Karpas-422 (cell line): Measurements from ENCODE around the gene PCTP. TPM values are rescaled to one million over a fixed set of nuclear protein-coding genes. Genes with fewer than 3 reads are reported as not detected.

ENCODE experiments used
- DNase-seq: peaks from one replicate; pipeline ENCODE4 v3.0.0-alpha.2; 2015
- H2AFZ ChIP-seq: fragments of 200-600 bp; sonication (generic); 2 replicates; pipeline ENCODE4 v1.6.1; 2014; ENCODE audit warnings: antibody characterized with exemption, low read length, mixed read lengths
- H3K27ac ChIP-seq: fragments of 200-600 bp; sonication (generic); 2 replicates; pipeline ENCODE4 v1.5.1; 2014; ENCODE audit warnings: mild to moderate bottlenecking, low read length, moderate library complexity
- H3K27me3 ChIP-seq: fragments of 200-600 bp; sonication (generic); 2 replicates; pipeline ENCODE4 v1.6.1; 2014; ENCODE audit warnings: low read length, mixed read lengths
- H3K36me3 ChIP-seq: fragments of 200-600 bp; sonication (generic); 2 replicates; pipeline ENCODE4 v1.6.1; 2014; ENCODE audit warnings: low read length, mixed read lengths; ENCODE audit not compliant: insufficient read depth
- H3K4me1 ChIP-seq: fragments of 200-600 bp; sonication (generic); 2 replicates; pipeline ENCODE4 v1.6.1; 2014; ENCODE audit warnings: mild to moderate bottlenecking, low read length, mixed read lengths
- H3K4me2 ChIP-seq: fragments of 200-600 bp; sonication (generic); 2 replicates; pipeline ENCODE4 v1.6.1; 2014; ENCODE audit warnings: low read length, low read depth, mild to moderate bottlenecking; ENCODE audit not compliant: poor library complexity, severe bottlenecking
- H3K4me3 ChIP-seq: fragments of 200-600 bp; sonication (generic); 2 replicates; pipeline ENCODE4 v1.5.1; 2014; ENCODE audit warnings: mild to moderate bottlenecking, antibody characterized with exemption, low read length, mixed read lengths
- H3K79me2 ChIP-seq: fragments of 200-600 bp; sonication (generic); 2 replicates; pipeline ENCODE4 v1.6.1; 2014; ENCODE audit warnings: mild to moderate bottlenecking, low read length, mixed read lengths
- H3K9ac ChIP-seq: fragments of 200-600 bp; sonication (generic); 2 replicates; pipeline ENCODE4 v1.6.0; 2014; ENCODE audit warnings: low read length
- H3K9me2 ChIP-seq: fragments of 200-600 bp; sonication (generic), shearing (Covaris generic); replicated peaks from 2 replicates; pipeline ENCODE4 v1.6.0; 2014; ENCODE audit warnings: mild to moderate bottlenecking, low read length, moderate library complexity; ENCODE audit not compliant: insufficient read depth
- H3K9me3 ChIP-seq: fragments of 300-700, 200-600 bp; sonication (generic); 2 replicates; pipeline ENCODE4 v1.6.1; 2014; ENCODE audit warnings: low read length, mixed read lengths
- H4K20me1 ChIP-seq: fragments of 200-600 bp; sonication (generic); 2 replicates; pipeline ENCODE4 v1.6.1; 2014; ENCODE audit warnings: mild to moderate bottlenecking, antibody characterized with exemption, low read length, low read depth; ENCODE audit not compliant: insufficient read depth
- total RNA-seq: library from RNA; depleted of rRNA; stranded (reverse); fragments of >200 nt; shearing (Covaris generic); gene quantifications from 2 replicates; pipeline ENCODE4 v1.2.3, GENCODE V29; 2014; ENCODE audit warnings: low replicate concordance

PCTP gene
- total RNA-seq, 1 experiment from 2014 or later: 15.1 TPM

DNA sequence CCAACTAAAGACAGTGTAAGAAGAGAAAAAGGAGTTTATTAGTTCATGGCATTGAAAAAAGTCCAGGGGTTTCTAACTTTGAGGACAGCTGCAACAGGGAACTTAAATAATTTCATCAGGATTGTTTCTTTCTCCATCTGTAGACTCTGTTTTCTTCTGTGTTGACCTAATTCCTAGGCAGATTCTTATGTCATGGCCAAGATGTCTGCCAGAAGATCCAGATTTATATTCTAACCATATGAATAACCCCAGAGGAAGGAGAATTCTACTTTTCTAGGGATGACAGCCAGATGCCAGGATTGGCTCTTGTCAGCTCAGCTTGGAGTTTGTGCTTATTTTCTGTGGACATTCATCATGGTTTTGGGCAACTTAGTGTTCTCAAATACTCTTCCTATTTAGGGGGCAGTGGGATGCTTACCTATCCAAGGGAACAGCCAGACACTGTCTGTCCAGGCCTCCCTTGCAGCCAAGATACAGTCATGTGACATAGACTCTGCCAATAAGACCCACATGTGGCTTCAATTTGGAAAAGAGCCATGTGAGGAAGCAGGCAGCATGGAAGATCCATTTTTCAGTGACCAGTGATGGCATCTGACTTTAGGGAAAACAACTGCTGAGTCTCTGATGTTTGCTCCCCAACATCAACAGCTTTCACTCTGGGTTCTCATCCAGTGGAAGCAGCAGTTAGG, 18.2 kb downstream of the PCTP start:
- no peaks in the 10 kb centered on the region for H4K20me1 ChIP-seq
- H3K9me3 ChIP-seq: no peaks in the 10 kb centered on the region
- no peak overlapping the region for H3K4me3 ChIP-seq
- no peak for DNase-seq
- H3K27ac ChIP-seq: no peak overlapping the region
- peaks cover 13% of the 10 kb centered on the region for H3K4me1 ChIP-seq
- no peak overlapping the region for H2AFZ ChIP-seq
- no peak overlapping the region for H3K9ac ChIP-seq
- no peaks in the 10 kb centered on the region for H3K27me3 ChIP-seq
- H3K79me2 ChIP-seq: no peaks in the 10 kb centered on the region
- no peaks in the 10 kb centered on the region for H3K36me3 ChIP-seq
- no peak overlapping the region for H3K4me2 ChIP-seq
- no peaks in the 10 kb centered on the region for H3K9me2 ChIP-seq

DNA sequence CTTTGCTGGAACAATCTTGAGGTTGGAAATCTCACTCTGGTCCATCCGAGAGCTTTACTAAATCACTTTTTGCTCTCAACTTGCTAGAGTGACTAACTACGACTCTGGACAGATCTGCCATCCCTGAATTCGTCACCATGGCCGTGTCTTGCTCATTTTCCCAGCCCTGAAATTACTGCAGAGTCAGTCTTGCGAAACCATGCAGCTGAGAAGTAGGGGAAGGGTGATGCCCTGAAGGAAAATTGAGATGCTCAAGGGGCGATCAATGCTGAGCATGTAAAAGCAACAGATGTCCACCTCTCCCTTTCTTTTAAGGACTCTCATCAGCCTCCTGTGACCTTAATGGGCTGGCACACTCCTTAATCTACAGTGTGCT, 18.8 kb downstream of the PCTP start:
- H3K4me3 ChIP-seq: no peak overlapping the region
- no peak overlapping the region for H3K27ac ChIP-seq
- no peak for DNase-seq
- H3K4me2 ChIP-seq: no peak overlapping the region
- no peak overlapping the region for H2AFZ ChIP-seq
- no peaks in the 10 kb centered on the region for H3K79me2 ChIP-seq
- no peaks in the 10 kb centered on the region for H3K9me3 ChIP-seq
- no peaks in the 10 kb centered on the region for H3K27me3 ChIP-seq
- H3K9ac ChIP-seq: no peak overlapping the region
- peaks cover 16% of the 10 kb centered on the region for H3K4me1 ChIP-seq
- H3K36me3 ChIP-seq: no peaks in the 10 kb centered on the region
- no peaks in the 10 kb centered on the region for H3K9me2 ChIP-seq
- no peaks in the 10 kb centered on the region for H4K20me1 ChIP-seq

DNA sequence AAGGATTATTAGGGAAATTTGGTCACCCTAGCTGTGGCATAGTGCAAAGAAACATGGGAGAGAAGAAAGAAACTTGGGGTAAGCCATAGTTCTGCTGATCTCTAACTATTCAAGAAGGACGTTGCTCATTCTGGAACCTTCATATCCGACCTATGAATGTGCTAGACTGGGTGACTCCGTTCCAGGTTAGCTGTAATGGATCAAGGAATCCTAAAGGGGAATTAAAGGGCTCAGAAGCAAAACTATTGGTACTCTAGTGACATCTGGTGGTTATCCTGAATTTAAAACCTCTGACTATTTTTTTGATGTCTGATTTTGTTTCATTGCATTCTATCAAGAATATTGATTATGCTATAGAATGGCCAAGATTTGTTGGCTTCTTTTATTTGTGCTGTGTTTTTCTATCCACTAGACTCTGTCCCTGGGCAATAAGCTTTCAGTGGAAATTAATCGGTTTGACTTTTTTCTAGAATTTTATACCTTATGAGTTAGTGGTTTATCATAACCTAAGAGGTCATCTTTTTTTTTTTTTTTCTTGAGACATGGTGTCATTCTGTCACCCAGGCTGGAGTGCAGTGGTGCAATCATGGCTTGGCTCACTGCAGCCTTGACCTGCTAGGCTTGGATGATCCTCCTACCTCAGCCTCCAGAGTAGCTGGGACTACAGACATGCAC, 19.5 kb downstream of the PCTP start:
- H4K20me1 ChIP-seq: no peaks in the 10 kb centered on the region
- no peak overlapping the region for H3K27ac ChIP-seq
- H3K9me2 ChIP-seq: no peaks in the 10 kb centered on the region
- no peak overlapping the region for H3K9ac ChIP-seq
- H3K4me1 ChIP-seq: peaks cover 22% of the 10 kb centered on the region
- no peaks in the 10 kb centered on the region for H3K9me3 ChIP-seq
- no peaks in the 10 kb centered on the region for H3K79me2 ChIP-seq
- no peak overlapping the region for H2AFZ ChIP-seq
- no peaks in the 10 kb centered on the region for H3K36me3 ChIP-seq
- no peaks in the 10 kb centered on the region for H3K27me3 ChIP-seq
- DNase-seq: peak; percentile 77
- H3K4me2 ChIP-seq: no peak overlapping the region
- H3K4me3 ChIP-seq: no peak overlapping the region

GRCh38 chr17:55772086-55772485, 21.2 kb downstream of the PCTP start:
- H3K79me2 ChIP-seq: no peaks in the 10 kb centered on the region
- H3K9me2 ChIP-seq: no peaks in the 10 kb centered on the region
- no peak for DNase-seq
- H3K27ac ChIP-seq: no peak overlapping the region
- H4K20me1 ChIP-seq: no peaks in the 10 kb centered on the region
- no peaks in the 10 kb centered on the region for H3K27me3 ChIP-seq
- no peak overlapping the region for H3K9ac ChIP-seq
- no peak overlapping the region for H3K4me2 ChIP-seq
- H3K4me3 ChIP-seq: no peak overlapping the region
- H3K4me1 ChIP-seq: peaks cover 22% of the 10 kb centered on the region
- H3K9me3 ChIP-seq: no peaks in the 10 kb centered on the region
- H2AFZ ChIP-seq: no peak overlapping the region
- no peaks in the 10 kb centered on the region for H3K36me3 ChIP-seq

GRCh38 chr17:55773671-55774070, 22.8 kb downstream of the PCTP start:
- Histone ChIP-seq H3K9me2 (no peaks in the 10 kb centered on the region), H4K20me1 (no peaks in the 10 kb centered on the region), H3K4me3 (no peak overlapping the region), H3K9ac (no peak overlapping the region), H3K79me2 (no peaks in the 10 kb centered on the region), H3K9me3 (no peaks in the 10 kb centered on the region), H3K27ac (0 out of 2 replicates have a peak overlapping the region, but pooled peaks have one; percentile 53), H3K4me2 (peak overlapping the region; percentile 46), H2AFZ (no peak overlapping the region), H3K36me3 (no peaks in the 10 kb centered on the region), H3K4me1 (peaks cover 22% of the 10 kb centered on the region), H3K27me3 (no peaks in the 10 kb centered on the region)
- DNase-seq: no peak

DNA sequence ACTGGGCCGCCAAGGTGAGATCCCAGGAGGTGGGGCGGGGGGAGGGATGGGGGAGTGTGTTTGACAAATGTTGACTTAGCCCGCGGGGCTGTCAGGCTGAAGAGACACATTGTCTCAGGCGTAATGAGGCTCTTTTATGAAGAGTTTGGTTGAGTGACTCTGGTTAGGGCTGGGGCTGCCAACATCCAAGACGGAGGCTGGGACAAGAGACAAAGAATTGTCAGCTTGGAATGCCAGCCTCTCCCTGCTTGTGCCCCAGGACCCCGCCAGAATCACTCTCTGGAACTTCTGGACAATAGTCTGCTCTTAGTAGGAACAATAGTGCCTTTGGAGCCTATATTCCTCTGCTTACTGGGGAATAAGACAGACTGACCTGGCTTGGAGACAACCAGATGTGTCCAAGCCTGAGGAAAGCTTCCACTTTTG, 24.0 kb downstream of the PCTP start:
- no peaks in the 10 kb centered on the region for H4K20me1 ChIP-seq
- H2AFZ ChIP-seq: no peak overlapping the region
- H3K27me3 ChIP-seq: no peaks in the 10 kb centered on the region
- H3K9me3 ChIP-seq: no peaks in the 10 kb centered on the region
- H3K4me2 ChIP-seq: peak overlapping the region; percentile 46
- H3K27ac ChIP-seq: peak overlapping the region; percentile 53; the same call in 1 of the 2 replicates
- no peak for DNase-seq
- H3K4me1 ChIP-seq: peaks cover 22% of the 10 kb centered on the region
- H3K9me2 ChIP-seq: no peaks in the 10 kb centered on the region
- H3K36me3 ChIP-seq: no peaks in the 10 kb centered on the region
- H3K79me2 ChIP-seq: no peaks in the 10 kb centered on the region
- no peak overlapping the region for H3K4me3 ChIP-seq
- H3K9ac ChIP-seq: no peak overlapping the region

DNA sequence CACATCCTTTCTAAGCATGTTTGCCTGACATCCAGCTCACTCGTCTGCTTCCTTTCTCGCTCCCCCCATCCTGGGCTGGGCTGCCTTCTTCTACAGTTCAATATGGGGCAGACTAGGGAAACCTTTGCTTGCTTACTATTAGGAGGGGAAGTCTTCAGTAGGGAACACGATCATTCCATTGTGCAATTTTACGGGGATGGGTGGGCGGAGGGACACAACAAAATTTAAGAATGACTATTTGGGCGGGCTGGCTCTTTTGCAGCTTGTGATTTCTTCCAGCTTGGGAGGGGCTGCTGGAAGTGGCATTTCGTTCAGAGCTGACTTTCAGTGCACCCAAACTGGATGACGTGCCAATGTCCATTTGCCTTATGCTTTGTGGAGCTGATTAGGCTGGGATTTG, 25.4 kb downstream of the PCTP start:
- H3K4me3 ChIP-seq: no peak overlapping the region
- H3K9me3 ChIP-seq: no peaks in the 10 kb centered on the region
- no peak overlapping the region for H3K4me2 ChIP-seq
- no peaks in the 10 kb centered on the region for H4K20me1 ChIP-seq
- no peaks in the 10 kb centered on the region for H3K27me3 ChIP-seq
- H3K27ac ChIP-seq: no peak overlapping the region
- peaks cover 22% of the 10 kb centered on the region for H3K4me1 ChIP-seq
- no peaks in the 10 kb centered on the region for H3K36me3 ChIP-seq
- no peaks in the 10 kb centered on the region for H3K79me2 ChIP-seq
- H3K9ac ChIP-seq: no peak overlapping the region
- no peak overlapping the region for H2AFZ ChIP-seq
- DNase-seq: no peak
- H3K9me2 ChIP-seq: no peaks in the 10 kb centered on the region

- H3K4me1 ChIP-seq: peaks cover 22% of the 10 kb centered on the region
- no peak overlapping the region for H2AFZ ChIP-seq
- H4K20me1 ChIP-seq: no peaks in the 10 kb centered on the region
- DNase-seq: no peak
- no peak overlapping the region for H3K9ac ChIP-seq
- no peaks in the 10 kb centered on the region for H3K36me3 ChIP-seq
- H3K79me2 ChIP-seq: no peaks in the 10 kb centered on the region
- no peak overlapping the region for H3K27ac ChIP-seq
- H3K4me2 ChIP-seq: no peak overlapping the region
- no peaks in the 10 kb centered on the region for H3K9me3 ChIP-seq
- H3K27me3 ChIP-seq: no peaks in the 10 kb centered on the region
- no peak overlapping the region for H3K4me3 ChIP-seq
- H3K9me2 ChIP-seq: no peaks in the 10 kb centered on the region
These were observed 26.7 kb downstream of the PCTP start for GRCh38 chr17:55777471-55777971.
